Smooth muscle cell (in vitro differentiated cells): ENCODE results near the gene ETV3. TPM values are rescaled to one million over a fixed set of nuclear protein-coding genes. Genes with fewer than 3 reads are reported as not detected.
"Not testable (repeated sequence)": the region's sequence is repeated elsewhere in the genome, so short reads cannot be mapped to it uniquely, and the experiment has no call there.

Experiments used
- DNase-seq: peaks from one replicate; lab custom pipeline; 2025; ENCODE audit not compliant: unreplicated experiment; lab: John Stamatoyannopoulos, UW
- H2AFZ ChIP-seq: fragments of 200-600 bp; sonication (generic); 2 replicates; pipeline ENCODE4 v1.6.0; 2016; ENCODE audit warnings: antibody characterized with exemption, low read depth, mild to moderate bottlenecking
- H3F3A ChIP-seq: fragments of 200-600 bp; sonication (generic); 2 replicates; pipeline ENCODE4 v1.6.0; 2017; ENCODE audit warnings: antibody characterized with exemption, low read depth
- H3K27ac ChIP-seq: fragments of 200-600 bp; sonication (generic); 2 replicates; pipeline ENCODE4 v1.5.1; 2016; ENCODE audit warnings: low read depth, mild to moderate bottlenecking
- H3K27me3 ChIP-seq: fragments of 200-600 bp; sonication (generic); 2 replicates; pipeline ENCODE4 v1.6.1; 2016; ENCODE audit warnings: low read depth, mild to moderate bottlenecking
- H3K36me3 ChIP-seq: fragments of 200-600 bp; sonication (generic); 2 replicates; pipeline ENCODE4 v1.5.1; 2016; ENCODE audit warnings: low read depth
- H3K4me1 ChIP-seq: fragments of 200-600 bp; sonication (generic); 2 replicates; pipeline ENCODE4 v1.5.1; 2016; ENCODE audit warnings: low read depth
- H3K4me2 ChIP-seq: fragments of 200-600 bp; sonication (generic); 2 replicates; pipeline ENCODE4 v1.6.0; 2016; ENCODE audit warnings: mild to moderate bottlenecking
- H3K4me3 ChIP-seq: fragments of 200-600 bp; sonication (generic); 2 replicates; pipeline ENCODE4 v1.5.1; 2016; ENCODE audit warnings: mild to moderate bottlenecking
- H3K79me2 ChIP-seq: fragments of 200-600 bp; sonication (generic); 2 replicates; pipeline ENCODE4 v1.6.0; 2016; ENCODE audit warnings: low read depth, mild to moderate bottlenecking
- H3K9ac ChIP-seq: fragments of 200-600 bp; sonication (generic); 2 replicates; pipeline ENCODE4 v1.6.0; 2016; ENCODE audit warnings: low read depth
- H3K9me3 ChIP-seq: fragments of 200-600 bp; sonication (generic); replicated peaks from 2 replicates; pipeline ENCODE4 v1.5.1; 2016; ENCODE audit warnings: low read depth
- H4K20me1 ChIP-seq: fragments of 200-600 bp; sonication (generic); 2 replicates; pipeline ENCODE4 v1.6.0; 2016; ENCODE audit warnings: low read depth
- WGBS: methylation state at CpG from one replicate; pipeline ENCODE4 v1.1.7; 2016; ENCODE audit warnings: low lambda C conversion rate; 5-methylcytosine and 5-hydroxymethylcytosine counted together
- polyA plus RNA-seq: library from polyadenylated mRNA; unstranded; fragments of >200 nt; fragmentation: Nextera tagmentation; extraction: Ambion mirVana; gene quantifications from 2 replicates; pipeline ENCODE4 v1.2.1, GENCODE V29; 2016
- total RNA-seq: library from RNA; depleted of rRNA; stranded (reverse); fragments of >200 nt; gene quantifications from 2 replicates; pipeline ENCODE4 v1.2.3, GENCODE V29; 2014
- TF ChIP-seq, protein P1 (sequence below): fragments of 200-600 bp; sonication (generic); IDR thresholded peaks from 2 replicates; pipeline ENCODE4 v1.5.1; 2017; ENCODE audit warnings: borderline replicate concordance, mild to moderate bottlenecking, antibody characterized with exemption; ENCODE audit not compliant: insufficient read depth, poor library complexity, severe bottlenecking

Gene ETV3
- total and polyA plus RNA-seq, 2 experiments from 2014 or later: 11.4 to 33.2 TPM

DNA sequence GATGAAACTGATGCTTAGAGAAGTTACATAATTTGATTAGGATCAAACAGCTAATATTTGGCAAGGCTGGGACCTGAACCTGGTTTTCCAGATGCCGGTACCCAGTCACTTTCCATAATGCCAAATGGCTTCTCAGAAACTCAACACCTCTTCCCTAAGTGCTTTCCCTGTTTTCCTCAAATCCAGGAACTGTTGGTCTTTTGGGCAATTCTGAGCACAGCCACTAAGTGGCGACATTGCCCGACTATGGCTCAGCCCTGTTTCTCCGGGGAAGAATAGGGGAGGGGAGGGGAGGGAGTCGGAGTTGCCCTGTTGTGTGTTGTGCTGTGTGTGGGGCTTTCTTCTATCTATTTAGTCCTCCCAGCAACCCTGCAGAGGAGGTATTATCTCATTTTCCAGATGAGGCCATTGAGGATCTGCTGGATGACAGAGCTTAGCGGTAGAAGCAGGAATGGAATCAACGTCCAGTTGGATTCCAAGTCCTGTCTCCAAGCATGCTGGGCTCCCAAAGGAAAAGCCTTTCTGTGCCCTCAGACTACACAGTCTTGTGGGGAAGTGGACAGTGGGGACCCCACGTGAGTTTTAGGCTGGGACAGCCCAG is 33.8 kb upstream of the ETV3 start:
- TF ChIP-seq, protein P1, sequence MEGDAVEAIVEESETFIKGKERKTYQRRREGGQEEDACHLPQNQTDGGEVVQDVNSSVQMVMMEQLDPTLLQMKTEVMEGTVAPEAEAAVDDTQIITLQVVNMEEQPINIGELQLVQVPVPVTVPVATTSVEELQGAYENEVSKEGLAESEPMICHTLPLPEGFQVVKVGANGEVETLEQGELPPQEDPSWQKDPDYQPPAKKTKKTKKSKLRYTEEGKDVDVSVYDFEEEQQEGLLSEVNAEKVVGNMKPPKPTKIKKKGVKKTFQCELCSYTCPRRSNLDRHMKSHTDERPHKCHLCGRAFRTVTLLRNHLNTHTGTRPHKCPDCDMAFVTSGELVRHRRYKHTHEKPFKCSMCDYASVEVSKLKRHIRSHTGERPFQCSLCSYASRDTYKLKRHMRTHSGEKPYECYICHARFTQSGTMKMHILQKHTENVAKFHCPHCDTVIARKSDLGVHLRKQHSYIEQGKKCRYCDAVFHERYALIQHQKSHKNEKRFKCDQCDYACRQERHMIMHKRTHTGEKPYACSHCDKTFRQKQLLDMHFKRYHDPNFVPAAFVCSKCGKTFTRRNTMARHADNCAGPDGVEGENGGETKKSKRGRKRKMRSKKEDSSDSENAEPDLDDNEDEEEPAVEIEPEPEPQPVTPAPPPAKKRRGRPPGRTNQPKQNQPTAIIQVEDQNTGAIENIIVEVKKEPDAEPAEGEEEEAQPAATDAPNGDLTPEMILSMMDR: peak; percentile 40
- H3K79me2 ChIP-seq, H3K4me3 ChIP-seq, DNase-seq, H3K36me3 ChIP-seq, H3F3A ChIP-seq, H3K27me3 ChIP-seq, H3K9ac ChIP-seq, H2AFZ ChIP-seq, H3K27ac ChIP-seq, H3K4me1 ChIP-seq, H4K20me1 ChIP-seq, H3K4me2 ChIP-seq, H3K9me3 ChIP-seq: not testable (repeated sequence)
- 13% methylated on average over 7 of the region's 8 CpGs for WGBS

DNA sequence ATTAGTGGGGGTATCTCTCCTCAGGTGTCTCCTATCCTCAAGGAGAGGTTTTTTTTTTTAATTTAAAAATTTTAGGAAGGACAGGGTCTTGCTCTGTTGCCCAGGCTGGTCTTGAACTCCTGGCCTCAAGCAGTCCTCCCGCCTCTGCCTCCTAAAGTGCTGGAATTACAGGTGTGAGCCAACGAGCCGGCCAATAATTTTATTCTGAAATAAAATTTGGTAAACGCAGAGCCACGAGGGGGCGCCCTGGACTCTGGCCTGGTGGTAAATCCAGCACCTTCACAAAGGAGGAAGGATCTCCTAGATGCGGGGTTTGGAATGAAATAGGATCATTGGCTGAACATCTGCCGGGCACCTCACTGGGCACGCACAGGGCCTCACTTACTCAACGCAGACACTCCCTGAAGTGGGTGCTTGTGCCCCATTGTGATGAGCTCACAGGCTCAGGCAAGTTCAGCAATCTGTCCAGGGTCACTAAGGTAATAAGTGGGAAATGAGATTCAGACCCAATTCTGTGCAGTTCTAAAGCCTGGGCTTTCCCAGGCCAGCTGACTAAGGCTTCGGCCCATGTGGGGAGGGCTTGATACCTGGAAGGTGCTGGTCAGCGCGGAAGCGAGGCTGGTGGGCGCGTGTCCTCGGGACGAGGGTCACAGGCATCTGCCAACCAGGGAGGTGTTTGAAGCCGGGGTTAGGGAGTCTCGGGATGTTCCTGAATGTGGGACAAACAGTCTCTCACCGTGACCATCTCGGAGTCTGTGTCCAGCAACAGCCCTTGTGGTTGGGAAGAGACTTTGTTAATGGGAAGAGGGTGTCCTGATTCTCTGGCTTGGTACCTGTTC is 32.7 kb upstream of the ETV3 start:
- Histone ChIP-seq H3K4me1 (peaks cover 2% of the 10 kb centered on the region), H3K4me3 (no peak overlapping the region), H2AFZ (no peak overlapping the region), H3K27ac (no peak overlapping the region), H3K9ac (no peak overlapping the region), H3K79me2 (no peaks in the 10 kb centered on the region), H3F3A (no peaks in the 10 kb centered on the region), H3K4me2 (no peak overlapping the region), H3K36me3 (no peaks in the 10 kb centered on the region), H3K9me3 (no peaks in the 10 kb centered on the region), H3K27me3 (no peaks in the 10 kb centered on the region), H4K20me1 (no peaks in the 10 kb centered on the region)
- TF ChIP-seq, protein P1: peak; percentile 61
- WGBS: 78% methylated on average over 22 of the region's 22 CpGs
- no peak for DNase-seq

DNA sequence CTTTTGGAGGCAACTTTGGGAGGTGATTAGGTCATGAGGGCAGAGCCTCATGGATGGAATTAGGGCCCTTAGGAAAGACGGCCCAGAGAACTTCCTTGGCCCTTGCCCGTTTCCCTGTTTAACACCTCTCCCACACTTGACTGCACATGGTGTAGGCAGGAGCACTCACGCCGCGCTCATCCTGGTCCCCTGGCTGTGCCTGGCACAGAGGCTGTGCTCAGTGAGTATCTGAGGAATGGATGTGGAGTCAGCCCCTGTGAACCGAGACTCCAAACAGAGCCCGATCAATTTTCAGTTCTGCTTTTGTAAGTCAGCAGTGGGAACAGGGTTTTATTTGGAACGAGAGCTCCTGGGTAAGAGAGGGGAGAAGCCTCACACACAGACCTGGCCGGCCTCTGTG is 29.8 kb upstream of the ETV3 start:
- Histone ChIP-seq H3K27ac (no peak overlapping the region), H3K27me3 (no peaks in the 10 kb centered on the region), H3K36me3 (no peaks in the 10 kb centered on the region), H3K4me1 (peaks cover 2% of the 10 kb centered on the region), H3K9ac (no peak overlapping the region), H4K20me1 (no peaks in the 10 kb centered on the region), H3K4me2 (no peak overlapping the region), H3K4me3 (no peak overlapping the region), H3F3A (no peaks in the 10 kb centered on the region), H3K79me2 (no peaks in the 10 kb centered on the region), H2AFZ (no peak overlapping the region), H3K9me3 (no peaks in the 10 kb centered on the region)
- TF ChIP-seq, protein P1: no peak
- WGBS: 89% methylated on average over 9 of the region's 9 CpGs
- no peak for DNase-seq
